HG03354 (cell line): ENCODE measurements around the gene AHI1.
A peak's percentile ranks its signal among the peaks of the same experiment; 100 is the strongest.

Source experiments
- ATAC-seq: cut with Tn5 transposase; IDR thresholded peaks from one replicate; pipeline ENCODE4 v1.9.1; 2021; ENCODE audit warnings: mild to moderate bottlenecking; ENCODE audit not compliant: unreplicated experiment, poor library complexity, severe bottlenecking

AHI1 gene

GRCh38 chr6:135274561-135275293 lies 222.8 kb downstream of the AHI1 start:
- ATAC-seq = peak; percentile 76

GRCh38 chr6:135271626-135272025 lies 225.9 kb downstream of the AHI1 start:
- no peak for ATAC-seq

GRCh38 chr6:135270676-135271536 lies 226.6 kb downstream of the AHI1 start:
- ATAC-seq = no peak

- no peak for ATAC-seq
These were observed 228.1 kb downstream of the AHI1 start for GRCh38 chr6:135269481-135269891.

- ATAC-seq = no peak
These were observed 228.8 kb downstream of the AHI1 start for GRCh38 chr6:135268740-135269139.

- no peak for ATAC-seq
These were observed 229.3 kb downstream of the AHI1 start for GRCh38 chr6:135268263-135268662.

GRCh38 chr6:135267085-135267484 lies 230.5 kb downstream of the AHI1 start:
- no peak for ATAC-seq

- ATAC-seq = no peak
These were observed 230.9 kb downstream of the AHI1 start for GRCh38 chr6:135266675-135267074.

GRCh38 chr6:135265278-135265677 lies 232.3 kb downstream of the AHI1 start:
- ATAC-seq = no peak

GRCh38 chr6:135261872-135262725 lies 235.4 kb downstream of the AHI1 start:
- ATAC-seq = no peak

GRCh38 chr6:135260612-135261011 lies 236.9 kb downstream of the AHI1 start:
- no peak for ATAC-seq

- no peak for ATAC-seq
These were observed 238.6 kb downstream of the AHI1 start for GRCh38 chr6:135258970-135259369.

- no peak for ATAC-seq
These were observed 239.7 kb downstream of the AHI1 start for GRCh38 chr6:135257631-135258405.

GRCh38 chr6:135256866-135257265 lies 240.7 kb downstream of the AHI1 start:
- ATAC-seq = no peak

GRCh38 chr6:135254471-135254870 lies 243.1 kb downstream of the AHI1 start:
- ATAC-seq = no peak

GRCh38 chr6:135251498-135252441 lies 245.8 kb downstream of the AHI1 start:
- ATAC-seq = no peak

GRCh38 chr6:135250751-135251497 lies 246.6 kb downstream of the AHI1 start:
- no peak for ATAC-seq

GRCh38 chr6:135250234-135250633 lies 247.3 kb downstream of the AHI1 start:
- no peak for ATAC-seq
